ENCODE data around the gene NDUFS8. TPM values are rescaled to one million over a fixed set of nuclear protein-coding genes. Genes with fewer than 3 reads are reported as not detected.

The NDUFS8 gene
- total and polyA plus RNA-seq, 3 donors from 2014 or later, result 149 to 196 (median 184) TPM

GRCh38 chr11:68002575-68002937 is 27.9 kb upstream of the NDUFS8 start:
- Histone ChIP-seq H3K36me3 (ENCODE audit: low read depth, missing control alignments) (no peaks in the 10 kb centered on the region), H3K27ac (no peak overlapping the region), H3K27me3 (no peaks in the 10 kb centered on the region), H3K4me3 (peak overlapping the region in 1 of 2 donors; percentile 68), H3K9me3 (no peaks in the 10 kb centered on the region), H3K4me1 (peaks cover 4% of the 10 kb centered on the region)
- 52 to 61% methylated on average over 8 to 9 of the region's 9 CpGs for WGBS, 2 donors
- TF ChIP-seq CTCF (IDR thresholded peaks at IDR 0.05) (no peak), POLR2A (IDR thresholded peaks at IDR 0.05) (no peak)
- intact Hi-C loops (cut with DNase I; ENCODE audit: low total_unique reads), result no loop called here
- no peak for DNase-seq

- H3K27ac ChIP-seq, result peak overlapping the region in 1 of 2 donors; percentile 3
- no peak for DNase-seq
- WGBS, 2 donors, result 22 to 73% methylated on average over 3 to 50 of the region's 86 CpGs
- intact Hi-C loops (cut with DNase I; ENCODE audit: low total_unique reads), result no loop called here
- TF ChIP-seq POLR2A (IDR thresholded peaks at IDR 0.05) (no peak), CTCF (IDR thresholded peaks at IDR 0.05) (no peak)
- no peaks in the 10 kb centered on the region for H3K27me3 ChIP-seq
- H3K9me3 ChIP-seq, result no peaks in the 10 kb centered on the region
- no peaks in the 10 kb centered on the region for H3K36me3 ChIP-seq (ENCODE audit: low read depth, missing control alignments)
- H3K4me1 ChIP-seq, result peaks cover 4% of the 10 kb centered on the region
- peak overlapping the region; percentile 64 to 68 for H3K4me3 ChIP-seq
Observed at GRCh38 chr11:68002938-68003845, 27.3 kb upstream of the NDUFS8 start.

GRCh38 chr11:68003846-68004550 is 26.5 kb upstream of the NDUFS8 start, which contains the start of gene UNC93B1:
Gene UNC93B1 (minus strand): TSS chr11:68004097. CDS start chr11:68004043, 54 bp downstream.
- Histone ChIP-seq H3K27me3 (no peaks in the 10 kb centered on the region), H3K27ac (peak within 1 kb of the TSS in 1 of 2 donors; percentile 3), H3K4me3 (peak within 1 kb of the TSS; percentile 64 to 68), H3K9me3 (no peaks in the 10 kb centered on the region), H3K4me1 (peaks cover 4% of the 10 kb centered on the region), H3K36me3 (ENCODE audit: low read depth, missing control alignments) (no peaks in the 10 kb centered on the region)
- DNase-seq, result peak; percentile 80
- WGBS, 2 donors, result 8 to 19% methylated on average over 8 to 30 of the region's 64 CpGs
- intact Hi-C loops (cut with DNase I; ENCODE audit: low total_unique reads), result no loop called here
- TF ChIP-seq CTCF (IDR thresholded peaks at IDR 0.05) (no peak), POLR2A (IDR thresholded peaks at IDR 0.05) (no peak)

GRCh38 chr11:68004551-68005335 is 25.7 kb upstream of the NDUFS8 start:
- TF ChIP-seq CTCF (IDR thresholded peaks at IDR 0.05) (no peak), POLR2A (IDR thresholded peaks at IDR 0.05) (no peak)
- H3K4me3 ChIP-seq, result no peak overlapping the region
- no peak for DNase-seq
- H3K4me1 ChIP-seq, result peaks cover 4% of the 10 kb centered on the region
- 70 to 80% methylated on average over 14 of the region's 14 CpGs for WGBS, 2 donors
- no peak overlapping the region for H3K27ac ChIP-seq
- intact Hi-C loops (cut with DNase I; ENCODE audit: low total_unique reads), result no loop called here
- no peaks in the 10 kb centered on the region for H3K27me3 ChIP-seq
- H3K36me3 ChIP-seq (ENCODE audit: low read depth, missing control alignments), result no peaks in the 10 kb centered on the region
- H3K9me3 ChIP-seq, result no peaks in the 10 kb centered on the region

Measured in testis (tissue), 3 donors.